ENCODE data around the gene FMNL2.

FMNL2 gene

GRCh38 chr2:152395572-152395971 lies 60.6 kb downstream of the FMNL2 start:
- Histone ChIP-seq H3K4me2 (ENCODE audit: low read length) (no peak overlapping the region), H3K36me3 (ENCODE audit: insufficient read depth, low read length) (no peaks in the 10 kb centered on the region), H3K27ac (ENCODE audit: low read depth, low read length, poor library complexity, severe bottlenecking) (no peak overlapping the region), H3K27me3 (ENCODE audit: insufficient read depth, low read length) (no peaks in the 10 kb centered on the region), H2AFZ (ENCODE audit: low read length) (no peak overlapping the region), H4K20me1 (ENCODE audit: insufficient read depth, low read length) (no peaks in the 10 kb centered on the region), H3F3A (ENCODE audit: insufficient read depth, low read length) (no peaks in the 10 kb centered on the region), H3K9ac (ENCODE audit: low read length) (no peak overlapping the region), H3K9me3 (ENCODE audit: low read length) (no peaks in the 10 kb centered on the region), H3K4me3 (ENCODE audit: low read depth, low read length, poor library complexity, severe bottlenecking) (no peak overlapping the region), H3K9me2 (ENCODE audit: low read depth, low read length) (no peaks in the 10 kb centered on the region), H3K79me2 (ENCODE audit: insufficient read depth, low read length) (no peaks in the 10 kb centered on the region), H3K4me1 (ENCODE audit: insufficient read depth, low read length, severe bottlenecking) (no peaks in the 10 kb centered on the region)
- no peak for TF ChIP-seq EZH2 (IDR thresholded peaks at IDR 0.05; ENCODE audit: borderline replicate concordance, low read length)
- TF ChIP-seq CTCF (IDR thresholded peaks at IDR 0.05; ENCODE audit: low read length), result no peak

GRCh38 chr2:152396051-152396511 lies 61.1 kb downstream of the FMNL2 start:
- TF ChIP-seq EZH2 (IDR thresholded peaks at IDR 0.05; ENCODE audit: borderline replicate concordance, low read length), result no peak
- Histone ChIP-seq H3K79me2 (ENCODE audit: insufficient read depth, low read length) (no peaks in the 10 kb centered on the region), H3K36me3 (ENCODE audit: insufficient read depth, low read length) (no peaks in the 10 kb centered on the region), H3F3A (ENCODE audit: insufficient read depth, low read length) (no peaks in the 10 kb centered on the region), H3K27ac (ENCODE audit: low read depth, low read length, poor library complexity, severe bottlenecking) (no peak overlapping the region), H3K4me1 (ENCODE audit: insufficient read depth, low read length, severe bottlenecking) (no peaks in the 10 kb centered on the region), H3K27me3 (ENCODE audit: insufficient read depth, low read length) (no peaks in the 10 kb centered on the region), H2AFZ (ENCODE audit: low read length) (no peak overlapping the region), H3K9me2 (ENCODE audit: low read depth, low read length) (no peaks in the 10 kb centered on the region), H3K4me3 (ENCODE audit: low read depth, low read length, poor library complexity, severe bottlenecking) (no peak overlapping the region), H3K9ac (ENCODE audit: low read length) (no peak overlapping the region), H4K20me1 (ENCODE audit: insufficient read depth, low read length) (no peaks in the 10 kb centered on the region), H3K4me2 (ENCODE audit: low read length) (no peak overlapping the region), H3K9me3 (ENCODE audit: low read length) (no peaks in the 10 kb centered on the region)

- no peaks in the 10 kb centered on the region for H3K9me2 ChIP-seq (ENCODE audit: low read depth, low read length)
- H3K4me2 ChIP-seq (ENCODE audit: low read length), result no peak overlapping the region
- no peaks in the 10 kb centered on the region for H4K20me1 ChIP-seq (ENCODE audit: insufficient read depth, low read length)
- no peaks in the 10 kb centered on the region for H3K79me2 ChIP-seq (ENCODE audit: insufficient read depth, low read length)
- no peaks in the 10 kb centered on the region for H3K4me1 ChIP-seq (ENCODE audit: insufficient read depth, low read length, severe bottlenecking)
- H2AFZ ChIP-seq (ENCODE audit: low read length), result no peak overlapping the region
- H3F3A ChIP-seq (ENCODE audit: insufficient read depth, low read length), result no peaks in the 10 kb centered on the region
- no peak overlapping the region for H3K9ac ChIP-seq (ENCODE audit: low read length)
- H3K36me3 ChIP-seq (ENCODE audit: insufficient read depth, low read length), result no peaks in the 10 kb centered on the region
- no peak for TF ChIP-seq EZH2 (IDR thresholded peaks at IDR 0.05; ENCODE audit: borderline replicate concordance, low read length)
- TF ChIP-seq CTCF (IDR thresholded peaks at IDR 0.05; ENCODE audit: low read length), result no peak
- no peak overlapping the region for H3K4me3 ChIP-seq (ENCODE audit: low read depth, low read length, poor library complexity, severe bottlenecking)
- H3K9me3 ChIP-seq (ENCODE audit: low read length), result no peaks in the 10 kb centered on the region
- no peak overlapping the region for H3K27ac ChIP-seq (ENCODE audit: low read depth, low read length, poor library complexity, severe bottlenecking)
- H3K27me3 ChIP-seq (ENCODE audit: insufficient read depth, low read length), result no peaks in the 10 kb centered on the region
These were observed 61.8 kb downstream of the FMNL2 start for GRCh38 chr2:152396763-152397162.

- Histone ChIP-seq H3K9me3 (ENCODE audit: low read length) (no peaks in the 10 kb centered on the region), H3K36me3 (ENCODE audit: insufficient read depth, low read length) (no peaks in the 10 kb centered on the region), H3K27me3 (ENCODE audit: insufficient read depth, low read length) (no peaks in the 10 kb centered on the region), H3F3A (ENCODE audit: insufficient read depth, low read length) (no peaks in the 10 kb centered on the region), H3K9me2 (ENCODE audit: low read depth, low read length) (no peaks in the 10 kb centered on the region), H4K20me1 (ENCODE audit: insufficient read depth, low read length) (no peaks in the 10 kb centered on the region), H3K4me2 (ENCODE audit: low read length) (no peak overlapping the region), H3K4me3 (ENCODE audit: low read depth, low read length, poor library complexity, severe bottlenecking) (no peak overlapping the region), H3K27ac (ENCODE audit: low read depth, low read length, poor library complexity, severe bottlenecking) (no peak overlapping the region), H2AFZ (ENCODE audit: low read length) (no peak overlapping the region), H3K9ac (ENCODE audit: low read length) (no peak overlapping the region), H3K79me2 (ENCODE audit: insufficient read depth, low read length) (no peaks in the 10 kb centered on the region), H3K4me1 (ENCODE audit: insufficient read depth, low read length, severe bottlenecking) (no peaks in the 10 kb centered on the region)
- no peak for TF ChIP-seq EZH2 (IDR thresholded peaks at IDR 0.05; ENCODE audit: borderline replicate concordance, low read length)
- TF ChIP-seq CTCF (IDR thresholded peaks at IDR 0.05; ENCODE audit: low read length), result no peak
These were observed 64.0 kb downstream of the FMNL2 start for GRCh38 chr2:152399003-152399402.
